KOPT-K1 (cell line): ENCODE results near the gene TRIM8.

Source experiments
- H3K27ac ChIP-seq: fragments of 200-600 bp; sonication (generic); 2 replicates; pipeline ENCODE4 v1.5.1; 2016; ENCODE audit warnings: antibody characterized with exemption, mild to moderate bottlenecking, low read depth, low read length; ENCODE audit not compliant: poor library complexity, severe bottlenecking
- H3K36me3 ChIP-seq: fragments of 200-600 bp; sonication (generic); 2 replicates; pipeline ENCODE4 v1.5.1; 2017; ENCODE audit warnings: antibody characterized with exemption, mild to moderate bottlenecking, low read length, moderate library complexity; ENCODE audit not compliant: insufficient read depth
- H3K9me3 ChIP-seq: fragments of 200-600 bp; sonication (generic); 2 replicates; pipeline ENCODE4 v1.5.1; 2017; ENCODE audit warnings: antibody characterized with exemption, low read length, mild to moderate bottlenecking; ENCODE audit not compliant: insufficient read depth, poor library complexity, severe bottlenecking

TRIM8 gene

DNA sequence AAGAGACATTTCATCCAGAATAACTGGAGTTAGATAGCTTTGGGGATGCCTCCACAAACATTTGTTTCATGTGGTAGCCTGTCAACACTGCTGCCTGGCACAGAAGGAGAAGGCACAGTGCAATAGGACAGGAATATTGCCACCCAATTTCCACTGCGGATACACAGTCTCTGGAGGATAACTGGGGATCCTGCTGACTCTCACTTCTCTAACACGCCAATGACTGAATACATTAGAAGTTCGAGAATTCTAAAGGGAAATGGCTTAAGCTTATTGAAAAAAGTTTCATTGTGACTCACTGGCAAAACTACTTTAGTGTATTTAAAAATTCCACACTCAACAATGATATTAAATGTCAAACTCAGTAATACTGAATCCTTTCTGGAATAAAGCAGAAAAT lies 57.0 kb downstream of the TRIM8 start:
- Histone ChIP-seq H3K36me3 (peaks cover 28% of the 10 kb centered on the region), H3K27ac (no peak overlapping the region), H3K9me3 (no peaks in the 10 kb centered on the region)

DNA sequence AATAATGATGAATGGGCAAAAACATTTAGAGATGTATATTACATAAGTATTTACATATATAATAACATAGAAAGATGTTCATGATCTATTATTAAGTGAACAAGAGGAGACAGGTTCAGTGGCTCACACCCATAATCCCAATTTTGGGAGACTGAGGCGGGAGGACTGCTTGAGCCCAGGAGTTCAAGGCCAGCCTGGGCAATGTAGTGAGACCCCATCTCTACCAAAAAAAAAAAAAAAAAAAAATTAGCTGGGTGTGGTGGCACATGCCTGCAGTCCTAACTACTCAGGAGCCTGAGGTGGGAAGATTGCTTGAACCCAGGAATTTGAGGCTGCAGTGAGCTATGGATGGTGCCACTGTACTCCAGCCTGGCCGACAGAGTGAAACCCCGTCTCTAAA lies 57.5 kb downstream of the TRIM8 start:
- Histone ChIP-seq H3K36me3 (peaks cover 23% of the 10 kb centered on the region), H3K9me3 (no peaks in the 10 kb centered on the region), H3K27ac (no peak overlapping the region)

DNA sequence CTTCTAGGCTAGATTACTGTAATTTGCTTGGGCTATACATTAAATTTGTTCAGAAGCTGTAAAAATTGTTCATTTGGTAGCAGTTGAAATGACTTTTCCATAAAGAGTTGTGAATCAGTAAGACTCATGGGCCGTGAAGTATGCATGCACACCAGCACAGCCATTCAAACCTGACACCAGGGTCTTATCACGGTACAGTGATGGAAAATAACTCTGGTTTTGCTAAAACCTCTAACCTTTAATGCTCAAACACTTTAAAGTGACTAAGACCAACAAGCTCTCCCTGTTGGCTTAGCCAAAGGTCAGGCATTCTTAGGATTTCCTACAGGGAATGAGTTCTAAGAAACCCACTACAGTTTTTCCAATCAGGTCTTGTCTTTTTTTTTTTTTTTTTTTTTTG lies 58.5 kb downstream of the TRIM8 start:
- Histone ChIP-seq H3K9me3 (no peaks in the 10 kb centered on the region), H3K27ac (no peak overlapping the region), H3K36me3 (peaks cover 13% of the 10 kb centered on the region)

DNA sequence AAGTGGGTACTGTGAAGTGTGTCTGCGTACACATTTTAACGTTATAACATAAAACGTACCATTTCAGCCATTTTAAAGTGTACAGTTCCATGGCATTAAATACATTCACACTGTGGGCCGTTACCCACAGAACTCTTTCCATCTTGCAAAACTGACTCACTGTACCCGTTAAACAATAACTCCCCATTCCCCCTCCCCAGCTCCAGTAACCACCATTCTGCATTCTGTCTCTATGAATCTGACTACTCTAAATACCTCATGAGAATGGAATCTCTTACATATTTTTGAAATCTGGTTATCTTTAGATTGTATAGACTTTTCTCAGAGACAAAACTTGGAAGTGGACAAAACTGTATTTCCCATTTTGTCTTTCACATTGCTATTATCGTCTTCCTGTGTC lies 60.6 kb downstream of the TRIM8 start:
- Histone ChIP-seq H3K9me3 (no peaks in the 10 kb centered on the region), H3K27ac (no peak overlapping the region), H3K36me3 (no peaks in the 10 kb centered on the region)

DNA sequence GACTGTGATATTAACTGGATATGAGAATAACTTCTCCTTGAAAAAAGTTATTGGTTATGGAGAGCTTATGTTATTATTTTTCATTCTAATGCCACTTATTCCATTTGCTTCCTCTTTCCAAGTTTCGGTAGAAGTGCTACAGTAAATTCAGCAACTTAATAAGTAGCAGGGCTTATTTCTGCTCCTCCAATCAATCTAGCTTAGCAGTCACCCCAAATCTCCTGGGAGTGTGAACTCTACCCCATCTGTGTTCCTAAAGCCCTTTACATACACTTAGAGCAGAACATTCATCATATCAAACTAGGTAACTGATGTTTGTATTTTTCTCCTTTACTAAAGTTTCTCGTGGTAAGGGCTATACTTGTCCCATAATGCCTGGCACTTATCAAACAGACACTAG lies 61.3 kb downstream of the TRIM8 start:
- Histone ChIP-seq H3K36me3 (no peaks in the 10 kb centered on the region), H3K9me3 (no peaks in the 10 kb centered on the region), H3K27ac (no peak overlapping the region)
